ENCODE measurements around the gene ARRB1.
"Not testable (repeated sequence)": the region's sequence is repeated elsewhere in the genome, so short reads cannot be mapped to it uniquely, and the experiment has no call there.

DNA sequence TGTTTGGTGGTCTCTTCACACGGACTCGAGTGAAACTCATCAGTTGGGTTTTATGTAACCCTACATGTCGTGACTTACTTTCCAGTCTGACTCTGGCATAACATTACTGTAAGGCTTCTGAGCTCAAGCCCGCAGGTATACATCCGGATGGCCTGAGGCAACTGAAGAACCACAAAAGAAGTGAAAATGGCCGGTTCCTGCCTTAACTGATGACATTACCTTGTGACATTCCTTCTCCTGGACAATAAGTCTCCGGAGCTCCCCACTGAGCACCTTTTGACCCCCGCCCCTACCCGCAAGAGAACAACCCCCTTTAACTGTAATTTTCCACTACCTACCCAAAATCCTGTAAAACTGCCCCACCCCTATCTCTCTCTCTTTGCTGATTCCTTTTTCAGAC, 19.7 kb downstream of the ARRB1 start:
- TF ChIP-seq CREB1 (CRISPR knock-in tag; IDR thresholded peaks at IDR 0.05); ESRRA (CRISPR knock-in tag; IDR thresholded peaks at IDR 0.05; ENCODE audit: borderline replicate concordance); TEAD1 (CRISPR knock-in tag; IDR thresholded peaks at IDR 0.05); SMAD4 (CRISPR knock-in tag; IDR thresholded peaks at IDR 0.05); NFYB (CRISPR knock-in tag; conservative IDR thresholded peaks at IDR 0.05; ENCODE audit: low read depth); IRF2 (CRISPR knock-in tag; IDR thresholded peaks at IDR 0.05; ENCODE audit: borderline replicate concordance, low read depth); SMAD3 (CRISPR knock-in tag; IDR thresholded peaks at IDR 0.05; ENCODE audit: borderline replicate concordance): not testable (repeated sequence)
- TF ChIP-seq, protein P1, sequence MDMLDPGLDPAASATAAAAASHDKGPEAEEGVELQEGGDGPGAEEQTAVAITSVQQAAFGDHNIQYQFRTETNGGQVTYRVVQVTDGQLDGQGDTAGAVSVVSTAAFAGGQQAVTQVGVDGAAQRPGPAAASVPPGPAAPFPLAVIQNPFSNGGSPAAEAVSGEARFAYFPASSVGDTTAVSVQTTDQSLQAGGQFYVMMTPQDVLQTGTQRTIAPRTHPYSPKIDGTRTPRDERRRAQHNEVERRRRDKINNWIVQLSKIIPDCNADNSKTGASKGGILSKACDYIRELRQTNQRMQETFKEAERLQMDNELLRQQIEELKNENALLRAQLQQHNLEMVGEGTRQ (CRISPR knock-in tag; IDR thresholded peaks at IDR 0.05), result not testable (repeated sequence)
- TF ChIP-seq, protein P2, sequence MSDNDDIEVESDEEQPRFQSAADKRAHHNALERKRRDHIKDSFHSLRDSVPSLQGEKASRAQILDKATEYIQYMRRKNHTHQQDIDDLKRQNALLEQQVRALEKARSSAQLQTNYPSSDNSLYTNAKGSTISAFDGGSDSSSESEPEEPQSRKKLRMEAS (CRISPR knock-in tag; IDR thresholded peaks at IDR 0.05), result not testable (repeated sequence)
- TF ChIP-seq, protein P3, sequence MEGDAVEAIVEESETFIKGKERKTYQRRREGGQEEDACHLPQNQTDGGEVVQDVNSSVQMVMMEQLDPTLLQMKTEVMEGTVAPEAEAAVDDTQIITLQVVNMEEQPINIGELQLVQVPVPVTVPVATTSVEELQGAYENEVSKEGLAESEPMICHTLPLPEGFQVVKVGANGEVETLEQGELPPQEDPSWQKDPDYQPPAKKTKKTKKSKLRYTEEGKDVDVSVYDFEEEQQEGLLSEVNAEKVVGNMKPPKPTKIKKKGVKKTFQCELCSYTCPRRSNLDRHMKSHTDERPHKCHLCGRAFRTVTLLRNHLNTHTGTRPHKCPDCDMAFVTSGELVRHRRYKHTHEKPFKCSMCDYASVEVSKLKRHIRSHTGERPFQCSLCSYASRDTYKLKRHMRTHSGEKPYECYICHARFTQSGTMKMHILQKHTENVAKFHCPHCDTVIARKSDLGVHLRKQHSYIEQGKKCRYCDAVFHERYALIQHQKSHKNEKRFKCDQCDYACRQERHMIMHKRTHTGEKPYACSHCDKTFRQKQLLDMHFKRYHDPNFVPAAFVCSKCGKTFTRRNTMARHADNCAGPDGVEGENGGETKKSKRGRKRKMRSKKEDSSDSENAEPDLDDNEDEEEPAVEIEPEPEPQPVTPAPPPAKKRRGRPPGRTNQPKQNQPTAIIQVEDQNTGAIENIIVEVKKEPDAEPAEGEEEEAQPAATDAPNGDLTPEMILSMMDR (IDR thresholded peaks at IDR 0.05), result not testable (repeated sequence)
